OCI-LY3 (cell line): Measurements from ENCODE around the gene MARK4.

Experiments
- CTCF ChIP-seq: fragments of 200-600, 300-600 bp; sonication (generic); IDR thresholded peaks from 2 replicates; pipeline ENCODE4 v1.5.1; 2014; ENCODE audit warnings: antibody characterized with exemption, low read length, low read depth
- EZH2phosphoT487 ChIP-seq: fragments of 200-600 bp; shearing (Covaris generic); IDR thresholded peaks from 2 replicates; pipeline ENCODE4 v1.6.1; 2018; ENCODE audit warnings: antibody characterized with exemption, mixed run types, low read depth

- TF ChIP-seq CTCF: no peak
- TF ChIP-seq EZH2phosphoT487: no peak
Observed at GRCh38 chr19:45238556-45238955, 12.5 kb upstream of the MARK4 start.
